ENCODE measurements around the gene ALDH8A1. TPM values are rescaled to one million over a fixed set of nuclear protein-coding genes. Genes with fewer than 3 reads are reported as not detected.

ALDH8A1 gene
- total and polyA plus RNA-seq, 10 of the 15 experiments (the other 5 are each of a cell fraction or from before 2014, with no cell fraction given) = 0.13 to 1.8 (median 0.62) TPM; not detected in 3

DNA sequence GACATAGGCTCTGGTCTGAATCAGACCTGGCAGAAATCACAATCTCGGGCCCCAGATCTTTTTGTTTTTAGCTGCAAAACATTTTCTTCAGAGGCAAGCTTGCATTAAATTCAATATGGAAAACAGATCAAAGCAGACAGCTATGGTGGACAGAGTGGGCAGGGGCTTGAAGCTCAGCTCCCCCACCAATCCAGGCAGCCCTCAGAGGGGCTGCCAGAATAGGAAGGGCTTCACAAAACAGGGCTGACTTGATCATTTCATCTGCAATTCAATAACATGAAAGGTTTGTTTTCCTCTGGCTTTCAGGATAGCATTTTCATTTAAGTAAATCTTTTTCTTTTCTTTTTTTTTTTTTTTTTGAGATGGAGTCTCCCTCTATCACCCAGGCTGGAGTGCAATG, 49.2 kb upstream of the ALDH8A1 start:
- RAD21 ChIA-PET (ENCODE audit: unreplicated experiment) = interaction anchor here (0.7 to 2.0 kb wide), 4 partner anchors 23 to 1645 kb away, joined by 3 to 5 read pairs (median 3); no protein-coding TSS in a partner anchor
- Histone ChIP-seq H3K27ac (ENCODE audit: control insufficient read depth, insufficient read depth) (no peak overlapping the region), H4K20me1 (ENCODE audit: control insufficient read depth, insufficient read depth) (no peaks in the 10 kb centered on the region), H3K36me3 (ENCODE audit: control insufficient read depth in 2 of 2, insufficient read depth in 2 of 2, low read length in 1 of 2) (peaks cover 0 to 9% of the 10 kb centered on the region in 2 experiments; a peak in 1 of 4 replicates), H3K9ac (ENCODE audit: control insufficient read depth, insufficient read depth, low read length) (no peak overlapping the region), H2AFZ (ENCODE audit: control insufficient read depth, low read depth, low read length) (no peak overlapping the region), H3K9me3 (replicated peaks; ENCODE audit: control insufficient read depth, insufficient read depth, low read length) (no peaks in the 10 kb centered on the region), H3K4me3 (no peak overlapping the region), H3K79me2 (ENCODE audit: control insufficient read depth, insufficient read depth, low read length) (peaks cover 2% of the 10 kb centered on the region), H3K4me2 (ENCODE audit: control insufficient read depth, insufficient read depth) (no peak overlapping the region), H3K27me3 (replicated peaks in 1 of 2; ENCODE audit: control insufficient read depth in 2 of 2, insufficient read depth in 2 of 2, low read length in 1 of 2) (no peaks in the 10 kb centered on the region), H3K4me1 (ENCODE audit: control insufficient read depth, insufficient read depth, low read length) (peaks cover 8% of the 10 kb centered on the region)
- WGBS (ENCODE audit: insufficient coverage, insufficient replicate concordance, low lambda C conversion rate, missing lambda C conversion rate) = 100% methylated on average over 1 of the region's 1 CpG
- CTCF ChIA-PET = interaction anchor here (1.0 to 3.7 kb wide), 3 partner anchors 47 to 145 kb away, joined by 3 to 26 read pairs (median 4); no protein-coding TSS in a partner anchor
- in situ Hi-C loops (cut with MboI) = loop anchor here (25.0 kb wide), 1 partner anchor 438 kb away; no protein-coding TSS in a partner anchor
- BruUV-seq (replicated peaks) = no TSS peak
- SMC1A ChIA-PET (ENCODE audit: uncharacterized antibody, unreplicated experiment) = interaction anchor here (0.9 to 3.2 kb wide), 8 partner anchors 9 to 143 kb away, joined by 3 to 11 read pairs (median 5); no protein-coding TSS in a partner anchor
- POLR2A ChIA-PET = interaction anchor here (0.6 to 0.7 kb wide), 2 partner anchors 33 to 144 kb away, joined by 3 read pairs; no protein-coding TSS in a partner anchor
- no peak for FAIRE-seq
- DNase-seq (ENCODE audit: low read depth, low spot score) = no peak
- no peak for ATAC-seq
- intact Hi-C loops (cut with micrococcal nuclease; ENCODE audit: unreplicated experiment) = no loop called here
- no peak for TF ChIP-seq SREBF1 (IDR thresholded peaks at IDR 0.05; ENCODE audit: low read length)
- TF ChIP-seq, protein P1, sequence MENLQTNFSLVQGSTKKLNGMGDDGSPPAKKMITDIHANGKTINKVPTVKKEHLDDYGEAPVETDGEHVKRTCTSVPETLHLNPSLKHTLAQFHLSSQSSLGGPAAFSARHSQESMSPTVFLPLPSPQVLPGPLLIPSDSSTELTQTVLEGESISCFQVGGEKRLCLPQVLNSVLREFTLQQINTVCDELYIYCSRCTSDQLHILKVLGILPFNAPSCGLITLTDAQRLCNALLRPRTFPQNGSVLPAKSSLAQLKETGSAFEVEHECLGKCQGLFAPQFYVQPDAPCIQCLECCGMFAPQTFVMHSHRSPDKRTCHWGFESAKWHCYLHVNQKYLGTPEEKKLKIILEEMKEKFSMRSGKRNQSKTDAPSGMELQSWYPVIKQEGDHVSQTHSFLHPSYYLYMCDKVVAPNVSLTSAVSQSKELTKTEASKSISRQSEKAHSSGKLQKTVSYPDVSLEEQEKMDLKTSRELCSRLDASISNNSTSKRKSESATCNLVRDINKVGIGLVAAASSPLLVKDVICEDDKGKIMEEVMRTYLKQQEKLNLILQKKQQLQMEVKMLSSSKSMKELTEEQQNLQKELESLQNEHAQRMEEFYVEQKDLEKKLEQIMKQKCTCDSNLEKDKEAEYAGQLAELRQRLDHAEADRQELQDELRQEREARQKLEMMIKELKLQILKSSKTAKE (IDR thresholded peaks at IDR 0.05; ENCODE audit: low read depth, poor library complexity, severe bottlenecking) = no peak
- no peak for TF ChIP-seq NR2F1 (conservative IDR thresholded peaks at IDR 0.05)
- TF ChIP-seq, protein P2, sequence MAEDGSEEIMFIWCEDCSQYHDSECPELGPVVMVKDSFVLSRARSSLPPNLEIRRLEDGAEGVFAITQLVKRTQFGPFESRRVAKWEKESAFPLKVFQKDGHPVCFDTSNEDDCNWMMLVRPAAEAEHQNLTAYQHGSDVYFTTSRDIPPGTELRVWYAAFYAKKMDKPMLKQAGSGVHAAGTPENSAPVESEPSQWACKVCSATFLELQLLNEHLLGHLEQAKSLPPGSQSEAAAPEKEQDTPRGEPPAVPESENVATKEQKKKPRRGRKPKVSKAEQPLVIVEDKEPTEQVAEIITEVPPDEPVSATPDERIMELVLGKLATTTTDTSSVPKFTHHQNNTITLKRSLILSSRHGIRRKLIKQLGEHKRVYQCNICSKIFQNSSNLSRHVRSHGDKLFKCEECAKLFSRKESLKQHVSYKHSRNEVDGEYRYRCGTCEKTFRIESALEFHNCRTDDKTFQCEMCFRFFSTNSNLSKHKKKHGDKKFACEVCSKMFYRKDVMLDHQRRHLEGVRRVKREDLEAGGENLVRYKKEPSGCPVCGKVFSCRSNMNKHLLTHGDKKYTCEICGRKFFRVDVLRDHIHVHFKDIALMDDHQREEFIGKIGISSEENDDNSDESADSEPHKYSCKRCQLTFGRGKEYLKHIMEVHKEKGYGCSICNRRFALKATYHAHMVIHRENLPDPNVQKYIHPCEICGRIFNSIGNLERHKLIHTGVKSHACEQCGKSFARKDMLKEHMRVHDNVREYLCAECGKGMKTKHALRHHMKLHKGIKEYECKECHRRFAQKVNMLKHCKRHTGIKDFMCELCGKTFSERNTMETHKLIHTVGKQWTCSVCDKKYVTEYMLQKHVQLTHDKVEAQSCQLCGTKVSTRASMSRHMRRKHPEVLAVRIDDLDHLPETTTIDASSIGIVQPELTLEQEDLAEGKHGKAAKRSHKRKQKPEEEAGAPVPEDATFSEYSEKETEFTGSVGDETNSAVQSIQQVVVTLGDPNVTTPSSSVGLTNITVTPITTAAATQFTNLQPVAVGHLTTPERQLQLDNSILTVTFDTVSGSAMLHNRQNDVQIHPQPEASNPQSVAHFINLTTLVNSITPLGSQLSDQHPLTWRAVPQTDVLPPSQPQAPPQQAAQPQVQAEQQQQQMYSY (CRISPR knock-in tag; IDR thresholded peaks at IDR 0.05) = no peak
- no peak for TF ChIP-seq NR2C2 (IDR thresholded peaks at IDR 0.05; ENCODE audit: borderline replicate concordance, control insufficient read depth, insufficient read length, low read depth)
- no peak for TF ChIP-seq BRCA1 (IDR thresholded peaks at IDR 0.05; ENCODE audit: low read depth, low read length)
- no peak for TF ChIP-seq SRF (IDR thresholded peaks at IDR 0.05; ENCODE audit: low read depth in 2 of 2, low read length in 2 of 2)
- TF ChIP-seq SREBF2 (IDR thresholded peaks at IDR 0.05; ENCODE audit: low read length) = no peak
- TF ChIP-seq SP1 (IDR thresholded peaks at IDR 0.05; ENCODE audit: low read depth, low read length) = no peak
- no peak for TF ChIP-seq IRF4 (IDR thresholded peaks at IDR 0.05; ENCODE audit: low read depth, low read length)
- no peak for TF ChIP-seq BHLHE40 (IDR thresholded peaks at IDR 0.05; ENCODE audit: borderline replicate concordance in 1 of 2, low read depth in 2 of 2, low read length in 1 of 2)
- no peak for TF ChIP-seq POLR2AphosphoS5 (IDR thresholded peaks at IDR 0.05; ENCODE audit: low read length)
- TF ChIP-seq, protein P3, sequence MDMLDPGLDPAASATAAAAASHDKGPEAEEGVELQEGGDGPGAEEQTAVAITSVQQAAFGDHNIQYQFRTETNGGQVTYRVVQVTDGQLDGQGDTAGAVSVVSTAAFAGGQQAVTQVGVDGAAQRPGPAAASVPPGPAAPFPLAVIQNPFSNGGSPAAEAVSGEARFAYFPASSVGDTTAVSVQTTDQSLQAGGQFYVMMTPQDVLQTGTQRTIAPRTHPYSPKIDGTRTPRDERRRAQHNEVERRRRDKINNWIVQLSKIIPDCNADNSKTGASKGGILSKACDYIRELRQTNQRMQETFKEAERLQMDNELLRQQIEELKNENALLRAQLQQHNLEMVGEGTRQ (IDR thresholded peaks at IDR 0.05; ENCODE audit: borderline replicate concordance, low read depth, low read length) = no peak
- no peak for TF ChIP-seq EZH2 (IDR thresholded peaks at IDR 0.05; ENCODE audit: borderline replicate concordance, control insufficient read depth, low read depth, low read length)
- no peak for TF ChIP-seq MYC (IDR thresholded peaks at IDR 0.05; ENCODE audit: insufficient read depth, insufficient read length, insufficient replicate concordance, low read length, severe bottlenecking)
